Colon (tissue), 2 donors: ENCODE measurements around the gene CAMK2G.
"Not testable (repeated sequence)": the region's sequence is repeated elsewhere in the genome, so short reads cannot be mapped to it uniquely, and the experiment has no call there.

Experiments used
- FAIRE-seq: peaks from 2 replicates; lab custom pipeline; 2012; peaks lifted over from hg19 to GRCh38; lab: Jason Lieb, UNC
- donor health status: control.
- donor health status: control.

CAMK2G gene

GRCh38 chr10:73840056-73840402 is 34.3 kb downstream of the CAMK2G start:
- no peak for FAIRE-seq

GRCh38 chr10:73839276-73839966 is 34.9 kb downstream of the CAMK2G start:
- FAIRE-seq = no peak

GRCh38 chr10:73838827-73839226 is 35.5 kb downstream of the CAMK2G start:
- no peak for FAIRE-seq

DNA sequence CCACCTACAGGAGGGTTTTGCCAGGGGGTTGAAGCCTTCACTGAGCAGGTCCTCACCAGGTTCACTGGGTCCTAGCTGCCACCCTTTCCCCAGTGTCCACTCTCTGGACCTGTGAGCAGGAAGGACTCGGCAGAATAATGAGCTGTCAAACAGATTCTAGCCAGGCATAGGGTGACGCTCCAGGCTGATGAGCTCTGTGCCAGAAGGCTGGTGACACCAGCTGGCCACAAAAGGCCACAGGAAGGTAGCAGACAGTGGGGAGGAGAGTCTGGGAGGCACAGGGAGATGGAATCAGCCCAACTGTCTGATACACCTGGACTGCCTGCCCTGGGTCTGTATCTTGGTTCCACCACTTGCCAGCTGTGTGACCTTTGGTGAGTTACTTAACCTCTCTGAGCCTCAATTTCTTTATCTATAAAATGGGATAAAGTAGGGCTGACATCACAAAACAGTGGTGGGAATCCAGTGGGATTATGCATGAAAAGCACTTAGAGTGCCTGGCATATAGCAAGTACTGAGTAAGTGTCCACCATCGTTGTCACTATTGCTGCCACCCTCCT is 36.3 kb downstream of the CAMK2G start:
- no peak for FAIRE-seq

DNA sequence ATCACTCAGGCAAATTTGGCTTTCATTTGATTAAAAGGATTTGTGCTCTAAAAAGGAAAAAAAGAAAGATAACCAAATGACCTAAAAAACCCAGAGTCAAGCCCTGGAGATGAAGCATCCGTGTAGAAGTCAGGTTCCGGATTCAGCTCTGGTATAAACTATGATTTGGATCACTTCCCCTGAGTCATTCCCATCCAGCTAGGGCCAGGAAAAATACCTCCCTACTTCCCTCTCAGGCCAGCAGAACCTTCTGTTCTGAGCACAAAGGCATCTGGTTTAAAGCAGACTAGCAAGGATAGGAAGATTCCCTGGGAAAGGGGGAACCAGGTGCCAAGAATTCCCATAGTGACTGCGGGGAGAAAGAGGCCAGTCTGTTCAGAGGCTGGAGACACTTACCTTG is 37.3 kb downstream of the CAMK2G start:
- no peak for FAIRE-seq

DNA sequence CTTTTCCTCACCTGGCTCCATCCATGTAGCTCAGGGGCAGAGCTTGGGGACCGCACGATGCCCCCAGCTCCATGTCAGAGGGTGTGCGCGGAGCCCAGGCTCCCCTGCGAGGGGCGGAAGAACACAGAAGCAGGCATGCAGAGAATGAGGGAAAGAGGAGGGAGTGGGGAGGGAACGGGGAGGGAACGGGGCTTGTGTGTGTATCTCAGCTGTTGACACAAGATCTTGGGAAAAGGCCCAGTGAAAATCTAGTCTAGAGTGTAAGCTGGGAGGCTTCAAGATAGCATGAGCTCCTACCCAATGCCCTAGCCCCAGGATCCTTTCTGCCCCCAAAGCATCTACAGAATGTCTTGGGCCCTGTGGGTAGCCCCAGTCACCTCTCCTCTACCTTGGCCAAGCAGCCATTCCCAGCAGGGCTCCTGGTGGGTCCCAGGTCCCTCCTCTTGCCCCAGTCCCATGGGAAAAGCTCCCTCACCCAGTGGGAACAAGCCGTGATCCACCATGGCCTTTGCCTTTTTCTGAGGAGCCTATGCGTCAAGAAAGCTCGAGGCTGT is 37.9 kb downstream of the CAMK2G start:
- FAIRE-seq = no peak

DNA sequence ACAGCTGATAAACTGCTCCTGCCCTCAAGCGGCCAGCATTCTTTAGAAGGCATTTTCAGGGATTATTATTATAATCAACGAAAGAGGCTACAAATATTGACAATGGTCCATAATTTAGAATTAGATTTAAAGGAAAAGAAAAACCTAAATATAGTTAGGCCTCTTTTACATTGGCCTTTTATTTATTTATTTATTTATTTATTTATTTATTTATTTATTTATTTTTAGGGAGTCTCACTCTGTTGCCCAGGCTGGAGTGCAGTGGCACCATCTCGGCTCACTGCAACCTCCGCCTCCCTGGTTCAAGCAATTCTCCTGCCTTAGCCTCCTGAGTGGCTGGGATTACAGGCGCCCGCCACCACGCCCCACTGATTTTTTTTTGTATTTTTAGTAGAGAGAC is 45.3 kb downstream of the CAMK2G start:
- FAIRE-seq = not testable (repeated sequence)

DNA sequence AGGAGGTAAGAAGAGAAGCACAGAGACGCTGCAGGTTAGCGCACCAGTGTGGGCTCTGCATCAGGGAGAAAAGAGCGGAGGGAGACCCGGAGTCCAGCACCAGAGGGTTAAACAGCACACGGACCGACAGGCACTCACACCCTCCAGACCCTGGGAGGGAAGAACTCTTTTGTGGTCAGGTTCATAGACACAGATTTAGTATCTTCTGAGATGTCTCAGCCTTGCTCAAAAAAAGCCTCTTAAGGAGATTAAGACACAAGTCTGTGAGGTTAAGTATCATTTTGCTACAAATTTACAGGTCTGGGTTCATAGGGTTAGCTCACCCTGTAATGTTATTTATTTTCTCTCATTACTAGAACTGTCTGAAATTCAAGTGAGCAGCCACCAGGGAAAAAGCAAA is 46.2 kb downstream of the CAMK2G start:
- FAIRE-seq = no peak

- FAIRE-seq = no peak
These were observed 46.8 kb downstream of the CAMK2G start for GRCh38 chr10:73827346-73828089.

GRCh38 chr10:73824146-73824725 is 50.1 kb downstream of the CAMK2G start:
- FAIRE-seq = no peak

DNA sequence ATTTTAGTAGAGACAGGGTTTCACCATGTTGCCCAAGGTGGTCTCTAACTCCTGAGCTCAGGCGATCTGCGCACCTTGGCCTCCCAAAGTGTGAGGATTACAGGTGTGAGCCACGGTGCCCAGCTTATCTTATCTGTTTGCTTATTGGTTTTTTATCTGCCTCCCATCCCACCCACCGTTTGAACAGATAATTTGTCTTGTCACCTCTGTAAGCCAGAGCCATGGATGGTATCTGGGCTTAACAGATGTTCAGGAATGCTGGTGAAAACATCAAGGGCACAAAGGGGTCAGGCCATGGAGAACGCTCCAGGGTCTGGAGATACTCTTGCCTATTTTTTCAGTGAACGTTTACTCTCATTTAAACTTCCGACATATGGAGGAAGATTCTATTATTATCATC is 51.0 kb downstream of the CAMK2G start:
- FAIRE-seq = no peak

- FAIRE-seq = no peak
These were observed 54.8 kb downstream of the CAMK2G start for GRCh38 chr10:73819513-73820093.

- no peak for FAIRE-seq
These were observed 55.3 kb downstream of the CAMK2G start for GRCh38 chr10:73819081-73819480.

DNA sequence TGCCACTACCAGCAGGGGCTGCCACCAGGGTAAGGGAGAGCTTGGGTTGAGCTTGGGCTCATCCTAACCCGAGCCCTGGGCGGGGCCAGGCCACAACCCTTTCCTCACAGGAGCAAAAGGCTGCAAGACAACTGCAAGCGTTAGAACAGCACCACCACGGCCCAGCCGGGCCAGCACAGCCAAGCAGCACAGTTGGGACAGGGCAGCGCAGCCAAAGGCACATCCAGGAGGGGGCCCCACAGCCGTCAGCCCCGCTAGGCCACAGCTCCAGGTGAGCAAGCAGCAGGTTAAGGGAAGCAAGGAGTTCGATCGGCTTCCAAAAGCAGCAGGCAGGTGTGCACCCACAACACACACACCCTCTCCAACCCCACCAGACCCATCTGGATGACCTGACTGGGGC is 56.0 kb downstream of the CAMK2G start:
- FAIRE-seq = no peak

DNA sequence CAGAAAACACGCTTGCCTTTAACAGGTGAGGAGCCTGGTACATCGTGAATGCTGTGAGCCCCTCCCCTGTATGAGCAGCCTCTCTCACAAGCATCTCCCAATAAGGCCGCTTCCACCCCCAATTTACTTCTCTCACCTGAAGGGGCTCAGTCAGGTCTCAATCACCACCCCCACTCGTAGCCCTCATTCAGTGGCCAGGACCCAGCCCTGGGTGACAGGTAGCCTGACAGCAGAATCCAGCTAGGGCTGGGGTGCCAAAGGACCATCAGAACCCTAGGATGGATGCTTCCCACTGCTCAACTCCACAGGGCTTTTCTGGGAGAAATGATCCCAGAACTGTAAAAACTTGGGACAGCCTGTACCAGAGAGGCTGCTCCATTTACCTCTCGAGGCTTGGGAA is 56.5 kb downstream of the CAMK2G start:
- FAIRE-seq = no peak

- FAIRE-seq = no peak
These were observed 57.2 kb downstream of the CAMK2G start for GRCh38 chr10:73816917-73817729.

GRCh38 chr10:73815719-73816030 is 58.7 kb downstream of the CAMK2G start:
- no peak for FAIRE-seq

GRCh38 chr10:73814896-73815718 is 59.2 kb downstream of the CAMK2G start:
- FAIRE-seq = no peak

DNA sequence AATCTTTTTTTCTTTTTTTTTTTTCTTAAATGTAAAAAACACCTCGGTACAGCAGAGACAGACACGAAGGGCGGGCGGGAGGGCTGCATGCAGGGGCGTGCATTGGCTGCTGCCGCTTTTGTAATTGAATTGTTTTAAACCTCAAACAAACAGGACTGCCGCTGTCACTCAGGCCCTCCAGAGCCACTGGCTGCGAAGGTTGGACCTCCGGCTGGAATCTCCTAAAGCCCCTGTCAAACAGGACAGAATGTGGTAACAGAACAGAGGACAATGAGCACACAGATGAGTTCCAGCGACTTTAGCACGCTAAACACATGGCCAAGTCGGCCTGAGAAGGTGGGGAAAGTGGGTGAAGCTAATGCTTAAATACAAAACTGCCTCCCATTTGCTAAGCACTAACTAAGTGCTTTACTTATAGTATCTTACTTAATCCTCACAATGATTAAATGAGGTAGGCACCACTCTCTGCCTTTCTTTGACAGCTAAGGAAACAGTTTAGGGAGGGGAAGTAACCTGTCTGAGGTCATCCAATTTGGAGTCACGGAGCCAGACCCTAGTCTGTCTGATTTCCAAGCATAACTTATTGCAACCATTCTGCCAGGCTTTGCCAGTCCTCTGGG is 60.0 kb downstream of the CAMK2G start:
- no peak for FAIRE-seq

DNA sequence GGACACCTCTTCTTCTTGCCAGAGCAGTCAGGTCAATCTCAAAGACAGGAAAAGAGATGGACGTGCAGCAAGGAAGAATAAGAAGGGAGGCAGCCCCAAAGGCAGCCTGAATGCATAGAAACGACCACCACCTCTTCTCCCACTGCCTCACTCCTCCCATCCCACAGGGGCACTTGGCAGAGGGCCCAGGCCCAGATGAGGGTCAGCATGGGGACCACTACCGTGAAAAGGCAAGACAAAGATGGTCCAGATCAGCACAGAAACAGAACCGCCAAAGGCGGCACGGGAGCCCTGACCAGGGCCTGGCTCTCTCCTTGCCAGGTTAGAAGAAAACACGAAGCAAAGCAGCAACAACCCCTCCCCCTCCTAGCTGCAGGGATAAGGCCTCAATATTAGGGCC is 61.0 kb downstream of the CAMK2G start:
- no peak for FAIRE-seq

DNA sequence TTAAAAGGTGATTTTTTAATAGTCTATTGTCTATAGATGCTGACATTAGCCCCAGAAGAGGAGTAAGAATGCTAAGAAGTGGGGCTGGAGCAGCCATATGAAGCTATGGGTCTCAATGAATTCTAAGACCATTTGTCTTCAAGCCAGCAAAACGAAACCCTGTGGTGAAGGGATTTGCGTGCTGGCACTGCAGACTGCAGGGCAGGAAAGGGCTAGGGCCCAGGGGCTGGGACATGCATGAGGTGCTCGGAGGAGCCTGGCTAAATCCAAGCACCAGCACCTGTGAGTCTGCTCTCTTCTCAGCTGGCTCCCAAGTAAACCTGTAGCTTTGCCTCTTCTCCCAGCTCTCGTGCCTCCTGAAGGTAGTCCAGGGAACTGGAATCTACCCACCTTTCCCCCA is 61.7 kb downstream of the CAMK2G start:
- no peak for FAIRE-seq
